ENCODE data around the gene LNX1. TPM values are rescaled to one million over a fixed set of nuclear protein-coding genes. Genes with fewer than 3 reads are reported as not detected.
A peak's percentile ranks its signal among the peaks of the same experiment; 100 is the strongest.

LNX1 gene
- total and polyA plus RNA-seq, 2 of the 13 experiments (the other 11 are each of a cell fraction or from before 2014, with no cell fraction given), result 0.49 TPM

DNA sequence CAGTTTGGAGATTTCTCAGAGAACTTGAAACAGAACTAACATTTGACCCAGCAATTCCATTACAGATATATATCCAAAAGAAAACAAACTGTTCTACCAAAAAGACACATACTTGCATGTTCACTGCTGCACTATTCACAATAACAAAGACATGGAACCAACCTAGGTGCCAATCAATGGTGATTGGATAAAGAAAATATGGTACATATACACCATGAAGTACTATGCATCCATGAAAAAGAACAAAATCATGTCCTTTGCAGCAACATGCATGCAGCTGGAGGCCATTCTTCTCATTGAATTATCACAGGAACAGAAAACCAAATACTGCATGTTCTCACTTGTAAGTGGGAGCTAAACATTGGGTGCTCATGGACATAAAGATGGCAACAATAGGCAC is 47.6 kb upstream of the LNX1 start:
- H3K4me2 ChIP-seq (ENCODE audit: low read depth, low read length), result no peak overlapping the region
- TF ChIP-seq ZKSCAN1 (IDR thresholded peaks at IDR 0.05; ENCODE audit: low read length), result no peak
- TF ChIP-seq TFE3 (CRISPR knock-in tag; IDR thresholded peaks at IDR 0.05), result no peak
- TF ChIP-seq MBNL3 (CRISPR knock-in tag; conservative IDR thresholded peaks at IDR 0.05), result no peak
- TF ChIP-seq, protein P1, sequence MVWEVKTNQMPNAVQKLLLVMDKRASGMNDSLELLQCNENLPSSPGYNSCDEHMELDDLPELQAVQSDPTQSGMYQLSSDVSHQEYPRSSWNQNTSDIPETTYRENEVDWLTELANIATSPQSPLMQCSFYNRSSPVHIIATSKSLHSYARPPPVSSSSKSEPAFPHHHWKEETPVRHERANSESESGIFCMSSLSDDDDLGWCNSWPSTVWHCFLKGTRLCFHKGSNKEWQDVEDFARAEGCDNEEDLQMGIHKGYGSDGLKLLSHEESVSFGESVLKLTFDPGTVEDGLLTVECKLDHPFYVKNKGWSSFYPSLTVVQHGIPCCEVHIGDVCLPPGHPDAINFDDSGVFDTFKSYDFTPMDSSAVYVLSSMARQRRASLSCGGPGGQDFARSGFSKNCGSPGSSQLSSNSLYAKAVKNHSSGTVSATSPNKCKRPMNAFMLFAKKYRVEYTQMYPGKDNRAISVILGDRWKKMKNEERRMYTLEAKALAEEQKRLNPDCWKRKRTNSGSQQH (CRISPR knock-in tag; IDR thresholded peaks at IDR 0.05; ENCODE audit: low read depth), result no peak
- no peak for TF ChIP-seq CBX2 (IDR thresholded peaks at IDR 0.05; ENCODE audit: low read depth, low read length)
- no peak for TF ChIP-seq CBX2 (CRISPR knock-in tag; IDR thresholded peaks at IDR 0.05; ENCODE audit: low read depth)
- ChIA-PET CTCF (ENCODE audit: low intra/inter-chr PET ratio, low total read pairs) (no interaction called here), POLR2A (no interaction called here)
- intact Hi-C loops (cut with micrococcal nuclease; ENCODE audit: unreplicated experiment), result no loop called here
- DNase-seq (ENCODE audit: low spot score) (no peak), ATAC-seq (no peak), FAIRE-seq (no peak)
- no peak overlapping the region for H3K9ac ChIP-seq (ENCODE audit: insufficient read depth, low read depth, low read length)
- H4K20me1 ChIP-seq (ENCODE audit: insufficient read depth, low read length), result no peaks in the 10 kb centered on the region
- H3K27me3 ChIP-seq (ENCODE audit: control insufficient read depth in 1 of 2, insufficient read depth in 2 of 2, low read length in 2 of 2), result no peaks in the 10 kb centered on the region
- H3K36me3 ChIP-seq (replicated peaks in 1 of 2; ENCODE audit: control insufficient read depth in 1 of 2, insufficient read depth in 2 of 2, low read length in 2 of 2), result no peaks in the 10 kb centered on the region
- H3K79me2 ChIP-seq (ENCODE audit: insufficient read depth, low read length), result no peaks in the 10 kb centered on the region
- H3K4me1 ChIP-seq (ENCODE audit: insufficient read depth, low read length), result no peaks in the 10 kb centered on the region
- in situ Hi-C loops (cut with HindIII; ENCODE audit: extremely low pct_ligation_motif_present, low pct_unique_long_range_greater_than_20kb), result no loop called here
- no peak overlapping the region for H2AFZ ChIP-seq (ENCODE audit: low read length)
- H3K27ac ChIP-seq (ENCODE audit: extremely low read length, insufficient read depth, low read length), result no peak overlapping the region
- H3K4me3 ChIP-seq (replicated peaks in 1 of 3; ENCODE audit: insufficient read depth in 1 of 3, low read depth in 2 of 3, low read length in 3 of 3), result no peak overlapping the region
- no TSS peak for BruUV-seq (replicated peaks)
- H3K9me3 ChIP-seq (ENCODE audit: low read length), result no peaks in the 10 kb centered on the region

GRCh38 chr4:53637348-53637747 is 46.1 kb upstream of the LNX1 start:
- ChIA-PET POLR2A (no interaction called here), CTCF (ENCODE audit: low intra/inter-chr PET ratio, low total read pairs) (no interaction called here)
- FAIRE-seq (no peak), ATAC-seq (no peak), DNase-seq (ENCODE audit: low spot score) (no peak)
- Histone ChIP-seq H3K79me2 (ENCODE audit: insufficient read depth, low read length) (no peaks in the 10 kb centered on the region), H3K4me3 (replicated peaks in 1 of 3; ENCODE audit: insufficient read depth in 1 of 3, low read depth in 2 of 3, low read length in 3 of 3) (no peak overlapping the region), H3K9ac (ENCODE audit: insufficient read depth, low read depth, low read length) (no peak overlapping the region), H3K4me2 (ENCODE audit: low read depth, low read length) (no peak overlapping the region), H3K36me3 (replicated peaks in 1 of 2; ENCODE audit: control insufficient read depth in 1 of 2, insufficient read depth in 2 of 2, low read length in 2 of 2) (no peaks in the 10 kb centered on the region), H3K27me3 (ENCODE audit: control insufficient read depth in 1 of 2, insufficient read depth in 2 of 2, low read length in 2 of 2) (peaks cover 0 to 2% of the 10 kb centered on the region in 2 experiments; a peak in 2 of 5 replicates), H2AFZ (ENCODE audit: low read length) (no peak overlapping the region), H3K27ac (ENCODE audit: extremely low read length, insufficient read depth, low read length) (no peak overlapping the region), H3K4me1 (ENCODE audit: insufficient read depth, low read length) (no peaks in the 10 kb centered on the region), H3K9me3 (ENCODE audit: low read length) (no peaks in the 10 kb centered on the region), H4K20me1 (ENCODE audit: insufficient read depth, low read length) (no peaks in the 10 kb centered on the region)
- in situ Hi-C loops (cut with HindIII; ENCODE audit: extremely low pct_ligation_motif_present, low pct_unique_long_range_greater_than_20kb), result no loop called here
- no TSS peak for BruUV-seq (replicated peaks)
- intact Hi-C loops (cut with micrococcal nuclease; ENCODE audit: unreplicated experiment), result no loop called here
- WGBS (ENCODE audit: low lambda C conversion rate), result 0% methylated on average over 1 of the region's 1 CpG
- no peak for TF ChIP-seq AKAP8 (CRISPR knock-in tag; IDR thresholded peaks at IDR 0.05)
- peak; percentile 39; the same call in 1 of the 2 replicates for TF ChIP-seq CEBPB (IDR thresholded peaks at IDR 0.05; ENCODE audit: borderline replicate concordance, low read depth, low read length)

Measured in HepG2 (cell line).